HG03280 (cell line): Measurements from ENCODE around the gene TCF4.

Experiments used
- ATAC-seq: cut with Tn5 transposase; IDR thresholded peaks from one replicate; pipeline ENCODE4 v1.9.1; 2021; ENCODE audit warnings: mild to moderate bottlenecking, moderate library complexity; ENCODE audit not compliant: unreplicated experiment

The TCF4 gene

DNA sequence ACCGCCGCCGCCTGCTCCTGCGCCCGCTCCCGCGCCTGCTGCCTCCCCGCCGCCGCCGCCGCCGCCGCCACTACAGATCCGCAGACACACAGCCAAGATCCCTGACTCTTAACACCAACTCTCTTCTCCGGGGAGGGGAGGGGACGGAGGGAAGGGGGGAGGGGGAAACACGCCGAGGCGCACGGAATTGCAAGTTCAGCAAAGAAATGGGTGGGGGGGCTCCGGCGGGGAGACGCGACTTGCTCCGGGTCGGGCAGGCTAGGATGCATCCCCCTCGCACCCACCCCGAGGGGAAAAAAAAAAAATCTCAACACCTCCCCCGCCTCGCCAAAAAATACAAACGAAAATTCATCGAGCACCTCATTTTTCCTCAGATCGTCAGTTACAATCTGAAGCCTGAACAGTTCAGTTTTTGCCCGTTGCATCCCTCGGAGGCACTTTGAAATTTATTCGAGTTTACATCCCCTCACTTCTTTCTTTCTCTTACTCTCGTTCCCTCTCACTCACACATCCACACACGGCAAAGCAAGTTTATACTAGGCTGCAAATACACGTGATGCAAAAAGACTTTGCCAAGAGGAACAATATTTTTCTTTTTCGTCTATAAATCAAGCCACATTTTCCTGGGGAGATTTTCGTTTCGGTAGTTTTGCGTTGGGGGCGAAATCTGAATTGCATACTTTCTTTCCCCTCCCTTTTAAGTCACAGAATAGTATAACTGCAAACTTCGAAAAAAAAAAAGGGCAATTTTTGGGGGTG, at the start of gene TCF4:
Gene TCF4, minus strand, starts transcription at position 82 of the 759 bp plus-strand sequence. CDS start 1,076 bp downstream, outside the sequence.
- no peak for ATAC-seq

DNA sequence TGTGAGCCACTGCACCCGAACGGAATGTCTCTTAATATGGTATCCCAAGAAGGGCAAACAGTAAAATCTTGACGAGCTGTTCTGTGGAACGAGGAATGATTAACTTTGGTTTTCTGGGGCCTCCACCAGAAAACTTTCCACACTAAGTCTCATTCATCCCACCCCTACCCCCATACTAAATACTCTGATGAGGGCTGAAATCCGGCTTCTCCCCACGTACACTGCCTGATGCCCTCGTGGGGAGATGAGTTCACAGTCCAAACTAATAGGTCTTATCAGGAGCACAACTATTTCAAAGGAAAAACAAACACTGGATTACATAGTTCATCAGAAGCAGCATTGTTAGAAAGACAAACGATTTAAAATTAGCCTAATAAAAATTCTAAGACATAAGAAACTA, 49.2 kb upstream of the TCF4 start:
- no peak for ATAC-seq

DNA sequence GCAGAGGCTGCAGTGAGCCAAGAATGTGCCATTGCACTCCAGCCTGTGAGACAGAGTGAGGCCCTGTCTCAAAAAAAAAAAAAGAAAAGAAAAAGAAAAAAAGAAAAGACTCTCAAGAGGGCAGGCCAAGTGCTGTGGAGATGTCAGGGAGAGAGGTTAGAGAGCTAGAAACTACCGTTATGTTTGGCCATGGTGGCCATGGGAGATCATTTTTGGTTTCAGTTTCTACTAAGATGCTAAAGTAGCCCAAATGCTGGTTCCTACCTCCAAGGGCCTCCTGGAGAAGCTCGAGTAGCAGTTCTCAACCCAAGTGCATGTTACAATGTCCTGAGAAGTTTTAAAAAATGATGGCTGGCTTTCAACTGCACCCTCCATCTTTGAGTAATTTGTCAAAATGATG, 47.4 kb upstream of the TCF4 start:
- ATAC-seq, result no peak

DNA sequence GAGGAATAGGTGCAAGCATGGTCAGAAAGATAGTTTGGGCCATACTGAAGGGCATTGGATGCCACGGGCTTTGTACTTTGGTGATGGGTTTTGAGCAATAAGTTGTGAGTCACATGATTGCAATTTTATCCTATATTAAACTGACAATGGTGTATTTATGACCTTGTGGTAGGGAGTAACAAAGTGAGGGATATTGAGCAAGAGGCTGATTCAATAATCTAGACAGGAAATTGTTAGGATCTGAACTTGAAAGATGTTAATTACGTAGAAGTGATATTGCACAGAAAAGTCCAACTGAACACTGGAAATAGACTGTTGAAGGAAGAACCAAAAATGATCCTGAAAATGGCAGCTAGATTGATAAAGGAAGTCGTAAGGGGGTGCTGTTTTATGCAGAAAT, 46.6 kb upstream of the TCF4 start:
- no peak for ATAC-seq

DNA sequence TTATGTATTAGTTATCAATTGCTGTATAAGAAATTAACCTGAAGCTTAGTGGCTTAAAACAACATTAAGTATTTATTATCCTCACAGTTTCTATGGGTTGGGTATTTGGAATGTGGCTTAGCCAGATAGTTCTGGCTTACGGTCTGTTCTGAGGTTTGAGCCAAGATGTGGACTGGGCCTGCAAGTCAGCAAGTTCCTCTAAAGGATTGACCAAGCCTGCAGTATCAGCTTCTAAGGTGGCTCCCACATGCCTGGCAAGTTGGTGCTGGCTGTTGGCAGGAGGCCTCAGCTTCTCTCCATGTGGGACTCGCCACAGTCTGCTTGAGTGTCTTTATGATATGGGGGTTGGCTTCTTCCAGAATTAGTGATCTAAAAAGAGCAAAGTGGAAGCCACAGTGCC, 45.0 kb upstream of the TCF4 start:
- ATAC-seq, result no peak

DNA sequence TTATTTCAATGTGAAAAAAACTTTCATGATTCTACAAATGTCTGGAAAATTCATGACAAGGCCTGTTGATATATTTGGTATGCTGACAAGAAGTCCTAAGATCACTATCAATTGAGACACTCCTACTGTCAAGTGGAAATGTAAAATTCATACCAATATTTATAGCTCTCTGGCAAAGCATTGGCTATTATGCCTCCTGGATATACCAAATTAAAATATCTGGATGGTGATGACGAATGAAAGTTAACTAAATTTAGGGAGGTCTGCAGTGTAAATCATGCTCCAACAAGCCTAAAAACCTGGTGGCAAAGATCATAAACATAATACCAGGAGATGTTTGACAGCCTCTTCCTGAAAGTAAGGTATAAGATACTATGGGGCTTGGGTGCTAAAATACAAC, 41.1 kb upstream of the TCF4 start:
- ATAC-seq, result no peak

DNA sequence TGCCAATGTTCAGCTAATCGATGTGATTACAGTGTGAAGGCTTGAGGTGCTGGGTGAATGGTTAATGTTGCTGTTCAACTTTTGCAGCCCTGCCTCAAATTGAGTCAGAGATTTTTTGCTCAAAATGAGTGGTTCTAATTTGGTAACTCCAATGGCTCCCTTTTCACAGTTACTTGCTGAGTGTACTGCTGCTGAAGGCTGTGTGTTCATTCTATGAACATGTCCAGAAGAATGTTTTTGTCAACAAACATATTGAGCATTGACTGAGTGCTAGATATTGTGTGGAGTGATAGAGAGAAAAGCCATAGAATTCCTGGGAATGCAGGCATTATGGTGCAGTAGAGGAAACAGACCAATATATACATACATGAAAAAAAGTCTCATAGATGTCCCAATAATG, 39.0 kb upstream of the TCF4 start:
- ATAC-seq, result no peak

DNA sequence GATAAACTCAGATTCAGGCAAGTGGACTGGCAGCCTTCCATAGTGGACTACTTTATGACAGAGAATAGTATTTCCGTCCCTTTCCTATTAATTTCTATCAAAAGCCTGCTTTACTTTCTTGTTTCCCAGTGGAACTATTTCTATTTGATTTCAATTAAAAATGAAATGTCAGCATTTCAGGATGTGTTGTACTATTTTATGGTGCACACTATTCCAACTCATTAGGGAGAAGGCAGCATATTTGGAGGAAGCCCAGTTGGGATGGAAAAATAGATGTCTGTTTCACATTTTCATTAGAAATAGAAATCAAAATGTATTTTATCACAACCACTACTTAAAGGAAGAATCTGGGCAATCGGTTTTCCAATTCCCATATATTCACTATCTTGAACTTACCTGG, 37.9 kb upstream of the TCF4 start:
- ATAC-seq, result no peak

DNA sequence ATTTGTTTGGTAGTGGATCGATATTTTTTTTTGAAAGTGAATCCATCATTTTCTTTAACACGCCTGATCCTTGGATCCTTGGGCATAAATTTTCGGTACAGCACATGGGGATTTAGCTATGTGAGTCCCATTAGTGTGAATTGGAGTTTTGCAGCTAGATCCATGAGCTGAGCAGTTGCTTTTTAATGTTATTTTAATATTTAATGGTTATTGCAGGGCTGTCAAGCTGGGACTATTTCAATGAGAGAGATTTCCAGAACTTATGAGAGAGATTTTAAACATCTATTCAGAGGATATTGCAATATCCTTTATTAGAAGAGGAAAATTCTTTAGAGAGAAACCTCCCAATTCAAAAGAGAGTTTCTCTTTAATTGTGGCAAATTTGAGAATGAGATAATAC, 35.6 kb upstream of the TCF4 start:
- no peak for ATAC-seq

DNA sequence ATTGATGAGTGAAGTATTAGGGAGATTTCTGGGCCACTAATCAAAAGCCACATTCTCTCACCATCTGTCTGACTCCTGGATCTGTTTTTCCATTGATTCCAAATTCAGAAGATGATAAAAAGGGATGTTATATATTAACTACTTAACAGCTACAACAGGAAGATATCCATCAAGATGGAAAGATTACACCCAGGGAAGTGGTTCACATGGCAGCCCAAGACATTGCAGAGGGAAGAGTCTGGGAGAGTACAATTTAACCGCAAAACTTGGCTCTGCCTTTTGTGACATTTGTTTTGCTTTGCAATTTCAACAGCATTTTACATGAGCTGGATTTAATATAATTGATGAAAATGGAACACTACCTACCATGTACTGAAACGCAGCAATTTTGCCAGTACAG, 22.5 kb upstream of the TCF4 start:
- ATAC-seq, result no peak

DNA sequence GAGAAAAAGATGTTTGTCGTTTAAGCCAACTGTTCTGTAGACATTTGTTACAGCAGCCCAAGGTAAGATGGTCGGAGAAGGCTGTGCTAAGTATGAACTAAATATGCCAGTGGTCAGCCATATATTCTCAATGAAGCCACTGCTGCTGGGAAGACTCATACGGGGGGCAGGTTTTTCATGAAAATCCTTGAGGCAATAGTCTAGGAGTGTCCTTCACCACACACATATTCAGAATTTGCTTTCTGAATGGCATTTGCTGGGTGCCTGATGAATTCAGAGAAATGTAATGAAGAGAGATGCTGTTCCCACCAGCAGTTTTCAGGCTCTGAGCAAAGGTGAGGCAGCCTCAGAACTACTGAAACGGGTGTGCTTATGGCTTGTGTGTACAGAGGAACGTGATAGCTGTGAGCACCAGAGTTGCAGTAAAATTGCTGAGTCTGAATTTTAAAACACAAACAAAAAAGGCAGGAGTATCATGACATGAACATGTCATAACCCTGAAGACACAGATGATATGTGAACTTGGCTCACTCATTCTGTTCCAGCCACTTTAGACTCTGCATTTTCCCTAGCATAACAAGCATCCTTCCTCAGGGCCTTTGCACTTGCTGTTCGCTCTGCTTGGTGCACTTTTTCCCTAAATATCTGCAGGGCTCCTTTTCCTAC, 21.3 kb upstream of the TCF4 start:
- no peak for ATAC-seq

DNA sequence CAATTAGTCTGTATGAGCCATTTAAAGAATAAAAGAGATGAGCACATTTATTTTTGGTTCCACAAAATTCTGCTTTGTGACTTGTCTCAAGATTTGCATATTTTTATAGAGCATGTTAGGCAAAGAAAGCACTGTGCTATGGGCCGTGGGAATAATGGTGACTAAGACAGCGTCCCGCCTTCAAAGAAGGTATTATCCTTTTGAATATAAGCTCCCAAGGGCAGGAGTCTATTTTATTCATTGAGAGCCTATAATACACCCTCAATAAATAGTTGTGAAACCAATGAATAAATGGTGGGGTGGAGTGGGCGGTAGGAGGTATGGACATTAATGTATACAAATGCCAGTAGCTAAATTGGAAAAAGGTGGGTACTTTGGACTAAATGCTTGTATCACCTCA, 20.5 kb upstream of the TCF4 start:
- no peak for ATAC-seq

DNA sequence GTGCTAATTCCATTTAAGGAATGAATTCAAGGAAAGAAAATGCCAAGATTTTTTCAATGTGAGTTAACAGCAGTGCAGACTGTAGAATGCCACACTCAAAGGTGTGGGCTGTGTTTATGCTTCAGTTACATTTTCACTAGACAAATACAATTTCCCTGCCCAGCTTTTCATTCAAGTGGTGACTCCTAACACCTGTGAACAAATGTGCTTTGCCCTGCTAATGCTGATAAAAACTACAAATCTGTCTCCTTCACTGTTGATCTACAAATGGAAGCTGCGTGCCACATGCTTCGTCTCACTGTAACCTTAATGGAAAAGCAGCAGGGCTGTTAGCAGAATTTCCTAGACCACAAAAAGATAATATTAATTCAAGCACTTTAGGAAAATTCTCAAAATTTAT, 19.8 kb upstream of the TCF4 start:
- no peak for ATAC-seq

DNA sequence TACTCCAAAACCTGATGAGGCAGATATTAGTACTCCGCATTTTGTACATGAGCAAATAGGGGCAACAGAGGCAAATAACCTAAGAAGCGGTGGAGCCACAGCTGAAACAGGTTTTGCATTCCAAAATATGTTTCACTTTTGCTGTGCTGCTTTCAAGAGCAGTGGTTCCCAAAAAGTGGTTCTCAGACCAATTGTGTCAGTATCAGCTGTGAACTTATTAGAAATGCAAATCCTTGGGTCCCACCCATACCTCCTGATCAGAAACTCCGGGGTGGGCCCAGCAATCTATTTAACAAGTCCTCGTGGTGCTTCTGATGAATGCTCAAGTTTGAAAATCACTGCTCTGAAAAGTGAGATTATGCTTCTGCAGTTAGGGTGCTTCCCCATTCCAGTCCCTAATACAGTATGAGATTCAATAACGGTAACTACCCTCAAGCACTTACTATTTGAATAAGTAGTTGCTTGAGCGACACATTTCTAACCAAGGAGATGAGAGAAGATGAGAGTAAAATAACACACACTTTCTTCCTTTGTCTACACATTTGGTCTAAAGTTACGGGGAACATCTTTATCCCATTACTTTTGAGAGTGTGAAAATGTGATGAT, 17.8 kb upstream of the TCF4 start:
- peak; percentile 67 for ATAC-seq

DNA sequence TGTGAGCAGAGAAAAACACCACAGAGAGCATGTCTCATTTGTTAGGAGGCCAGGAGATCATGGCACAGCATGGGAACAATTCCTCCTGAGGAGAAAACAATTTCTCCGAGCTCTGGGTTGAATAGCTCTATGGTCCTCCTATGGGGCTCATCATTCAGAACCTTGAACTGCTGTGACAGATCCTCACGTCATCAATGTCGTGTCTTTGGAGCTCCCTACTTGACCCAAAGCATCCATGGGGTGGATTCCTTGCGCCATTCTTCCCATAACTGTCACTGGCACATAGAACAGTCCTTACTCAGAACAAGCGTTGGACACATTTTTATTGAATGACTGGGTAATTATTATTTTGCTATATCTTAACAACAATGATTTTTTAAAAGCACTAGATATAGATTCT, 15.8 kb upstream of the TCF4 start:
- ATAC-seq, result no peak

DNA sequence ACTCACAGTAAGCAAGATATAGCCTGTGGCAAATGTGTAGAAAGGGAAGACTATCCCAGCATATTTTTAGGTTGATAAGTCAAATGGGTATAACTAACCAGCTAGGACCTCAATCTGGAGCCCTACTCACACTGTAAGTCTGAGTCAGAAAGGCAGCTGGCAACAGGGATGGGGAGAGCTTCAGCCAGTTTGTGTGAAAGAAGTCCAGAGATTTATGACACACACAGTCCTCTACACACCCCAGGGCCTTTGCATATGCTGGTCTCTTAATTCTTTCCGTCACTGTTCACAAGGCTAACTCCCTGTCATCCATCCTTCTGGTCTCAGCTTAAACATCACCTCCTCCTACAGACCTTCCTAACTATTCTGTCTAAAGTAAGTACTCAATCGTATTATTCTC, 5.9 kb upstream of the TCF4 start:
- ATAC-seq, result no peak

DNA sequence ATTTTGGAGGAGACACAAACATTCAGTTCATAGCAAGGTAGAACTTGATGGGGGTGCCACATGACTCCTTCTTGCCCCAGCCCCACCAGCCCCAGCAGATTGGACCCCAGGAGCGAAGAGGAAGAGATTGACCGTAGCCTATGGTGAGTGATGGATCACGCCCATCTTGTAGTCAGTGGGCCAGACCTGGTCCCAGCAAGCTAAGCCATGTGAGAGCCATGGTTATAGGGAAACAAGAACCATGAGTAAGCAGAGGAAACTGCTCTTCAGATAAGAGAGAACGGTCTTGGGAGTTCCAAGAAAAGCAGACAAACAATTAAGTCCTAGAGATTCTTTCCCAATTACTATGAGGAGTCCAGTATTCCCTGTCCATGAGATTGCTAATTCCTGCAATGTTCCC, 4.6 kb upstream of the TCF4 start:
- ATAC-seq, result no peak

DNA sequence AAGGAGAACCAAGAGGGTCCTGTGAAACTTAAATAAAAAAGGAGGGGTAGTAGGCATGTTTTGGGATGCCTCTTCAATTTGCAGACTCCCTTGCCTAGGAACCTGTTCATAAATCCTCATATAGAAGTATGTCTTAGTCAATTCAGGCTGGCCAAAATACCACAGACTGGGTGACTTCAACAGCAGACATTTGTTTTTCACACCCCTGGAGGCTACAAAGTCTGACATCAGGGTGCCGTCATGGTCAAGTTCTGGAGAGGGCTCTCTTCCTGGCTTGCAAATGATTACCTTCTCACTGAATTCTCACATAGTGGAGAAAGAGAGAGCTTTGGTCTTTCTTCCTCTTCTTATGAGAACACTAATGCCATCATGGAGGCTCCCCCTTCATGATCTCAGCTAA, 4.1 kb upstream of the TCF4 start:
- no peak for ATAC-seq

DNA sequence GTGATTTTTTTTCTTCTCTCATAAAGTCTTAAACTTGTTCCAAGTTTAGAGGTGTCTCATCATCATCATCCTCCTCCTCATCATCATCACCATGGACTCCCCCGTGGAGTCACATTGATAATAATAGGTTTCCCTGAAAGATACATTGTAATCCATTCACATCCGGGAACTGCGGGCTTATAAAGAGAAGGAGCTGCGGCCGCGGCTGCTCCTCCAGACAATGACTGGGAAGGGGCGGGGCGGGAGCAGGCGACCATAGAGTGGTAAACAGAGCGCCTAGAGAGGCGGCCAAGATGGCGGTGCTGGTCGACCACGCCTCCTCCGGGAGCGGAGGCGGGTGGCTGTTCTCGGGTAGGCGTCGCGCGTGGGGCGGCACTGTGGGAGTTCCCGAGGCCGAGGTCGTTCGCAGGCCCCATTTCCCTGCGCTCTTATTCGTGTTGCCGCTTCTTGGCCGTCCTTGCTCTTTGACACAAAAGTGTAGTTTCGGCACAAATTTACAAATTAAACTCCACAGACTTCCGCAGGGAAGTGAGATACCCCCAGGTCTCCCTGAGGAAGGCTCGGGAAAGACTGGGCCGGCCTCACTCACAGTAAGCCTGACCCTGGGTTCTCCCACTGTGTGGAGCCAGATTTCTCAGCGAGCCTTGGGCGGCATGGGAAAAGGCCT, 1.8 kb upstream of the TCF4 start:
- ATAC-seq, result peak; percentile 79

DNA sequence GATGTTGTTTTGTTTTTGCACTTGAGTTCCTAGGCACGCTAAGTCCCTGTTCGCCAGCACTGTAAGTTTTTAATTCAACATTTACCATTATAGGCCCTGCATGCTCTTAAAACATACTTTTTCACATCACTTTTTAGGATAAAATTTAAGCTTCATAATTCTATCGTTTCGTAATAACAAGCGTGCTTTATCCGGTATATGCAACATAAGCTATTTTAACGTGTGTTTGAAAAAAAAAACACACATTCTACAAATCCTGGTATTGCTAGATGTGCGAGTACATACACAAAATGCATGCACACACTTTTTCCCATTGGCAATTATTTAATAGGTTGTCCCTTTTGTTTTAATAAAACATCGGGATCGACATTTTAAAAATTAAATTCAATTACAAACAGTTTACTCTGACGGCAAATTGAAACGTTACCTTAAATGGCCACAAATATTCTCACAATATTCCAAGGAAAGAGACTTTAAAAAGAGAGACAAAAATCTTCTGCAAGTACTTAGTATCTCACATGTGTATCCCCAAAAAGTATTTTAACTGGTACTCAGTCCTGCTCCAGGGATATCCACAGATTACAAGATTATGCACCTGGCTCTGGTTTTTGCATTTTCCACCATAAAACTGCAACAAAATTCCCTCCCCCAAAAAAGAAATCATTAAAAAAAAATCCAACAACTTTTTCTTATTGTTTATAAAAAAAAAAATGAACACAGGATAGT, 1.0 kb upstream of the TCF4 start:
- ATAC-seq, result no peak

DNA sequence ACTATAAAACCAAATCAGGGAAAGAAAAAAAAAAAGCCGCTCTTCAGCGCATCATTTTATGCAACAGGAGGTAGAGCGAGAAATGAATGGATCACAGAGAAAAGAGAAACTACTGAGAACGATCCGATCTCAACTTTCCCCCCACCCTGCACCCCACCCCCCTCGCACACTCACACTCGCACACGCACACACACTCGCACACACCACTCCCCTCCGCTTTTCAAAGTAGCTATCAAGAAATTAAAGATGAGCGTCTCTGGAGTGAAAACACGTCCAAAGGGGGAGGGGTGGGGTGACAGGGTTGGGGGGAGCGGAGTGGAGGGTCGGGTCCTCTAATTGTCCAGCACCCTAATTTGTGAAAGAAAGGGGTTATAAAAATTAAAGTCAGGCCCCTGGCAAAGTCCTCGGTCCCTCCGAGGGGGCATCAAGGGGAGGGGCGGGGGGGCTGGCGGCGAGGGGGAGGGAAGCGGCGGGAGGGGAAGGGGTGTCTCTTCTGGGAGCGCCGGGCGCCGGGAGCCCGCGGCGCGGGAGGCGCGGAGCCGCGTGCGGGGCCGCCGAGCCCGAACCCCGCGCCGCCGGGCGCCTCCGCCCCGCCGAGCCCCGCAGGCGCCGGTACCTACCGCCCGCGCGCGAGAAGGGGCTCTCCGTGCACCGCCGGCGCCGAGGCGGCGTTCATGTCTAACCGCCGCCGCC, 428 bp downstream of the TCF4 start:
- no peak for ATAC-seq
